Measurements from ENCODE around the gene EMC9.
"Not testable (repeated sequence)": the region's sequence is repeated elsewhere in the genome, so short reads cannot be mapped to it uniquely, and the experiment has no call there.

Gene EMC9

GRCh38 chr14:24106672-24107271 is 34.6 kb downstream of the EMC9 start:
- DNase-seq, result no peak

GRCh38 chr14:24105609-24106239 is 35.7 kb downstream of the EMC9 start:
- DNase-seq, result not testable (repeated sequence)

GRCh38 chr14:24103451-24103850 is 37.9 kb downstream of the EMC9 start:
- no peak for DNase-seq

- DNase-seq, result no peak
These were observed 38.9 kb downstream of the EMC9 start for GRCh38 chr14:24102357-24103048.

- no peak for DNase-seq
These were observed 40.4 kb downstream of the EMC9 start for GRCh38 chr14:24100982-24101494.

GRCh38 chr14:24100197-24100981 is 41.0 kb downstream of the EMC9 start:
- DNase-seq, result no peak

DNA sequence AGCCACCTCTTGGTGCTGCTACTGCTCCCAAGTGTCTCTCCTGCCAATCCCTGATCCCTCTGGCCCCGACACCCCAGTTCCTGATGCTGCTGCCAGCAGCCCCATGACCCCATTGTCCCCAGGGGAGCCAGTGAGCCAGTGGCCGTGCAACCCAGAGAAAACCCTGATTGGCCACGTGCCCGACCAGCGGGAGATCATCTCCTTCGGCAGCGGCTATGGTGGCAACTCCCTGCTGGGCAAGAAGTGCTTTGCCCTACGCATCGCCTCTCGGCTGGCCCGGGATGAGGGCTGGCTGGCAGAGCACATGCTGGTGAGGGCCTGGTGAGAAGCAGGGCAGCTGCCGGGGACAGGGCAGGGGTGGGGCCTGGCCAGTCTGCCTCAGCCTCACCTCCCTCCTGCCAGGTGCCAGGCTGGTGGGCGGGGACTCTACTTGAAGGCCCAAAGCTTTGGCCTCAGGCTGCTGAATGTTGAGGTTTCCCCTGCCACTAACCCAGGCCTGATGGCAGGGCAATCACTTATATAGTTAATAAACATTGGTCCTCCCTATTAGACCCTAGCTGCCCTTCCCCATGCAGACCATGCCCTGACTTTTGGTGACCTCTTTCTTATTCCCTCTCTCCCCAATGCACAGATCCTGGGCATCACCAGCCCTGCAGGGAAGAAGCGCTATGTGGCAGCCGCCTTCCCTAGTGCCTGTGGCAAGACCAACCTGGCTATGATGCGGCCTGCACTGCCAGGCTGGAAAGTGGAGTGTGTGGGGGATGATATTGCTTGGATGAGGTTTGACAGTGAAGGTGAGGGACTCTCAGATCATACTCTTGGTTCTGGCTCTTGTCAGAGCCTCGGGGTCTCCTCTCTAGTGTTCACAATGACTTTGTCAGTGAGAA is 42.2 kb downstream of the EMC9 start:
- DNase-seq, result no peak

GRCh38 chr14:24098229-24098926 is 43.0 kb downstream of the EMC9 start:
- no peak for DNase-seq

GRCh38 chr14:24096545-24097181 is 44.7 kb downstream of the EMC9 start:
- DNase-seq, result no peak

GRCh38 chr14:24095271-24096068 is 45.9 kb downstream of the EMC9 start:
- peak; percentile 67 to 71 for DNase-seq

GRCh38 chr14:24094841-24095270 is 46.5 kb downstream of the EMC9 start:
- DNase-seq, result no peak

- peak; percentile 89 to 94 for DNase-seq
These were observed 47.2 kb downstream of the EMC9 start, which contains the start of gene PCK2 for GRCh38 chr14:24093901-24094840. Gene PCK2, plus strand, starts transcription at chr14:24094311. Its CDS starts 95 bp downstream, at chr14:24094406.

- no peak for DNase-seq
These were observed 48.0 kb downstream of the EMC9 start for GRCh38 chr14:24093207-24093900.

DNA sequence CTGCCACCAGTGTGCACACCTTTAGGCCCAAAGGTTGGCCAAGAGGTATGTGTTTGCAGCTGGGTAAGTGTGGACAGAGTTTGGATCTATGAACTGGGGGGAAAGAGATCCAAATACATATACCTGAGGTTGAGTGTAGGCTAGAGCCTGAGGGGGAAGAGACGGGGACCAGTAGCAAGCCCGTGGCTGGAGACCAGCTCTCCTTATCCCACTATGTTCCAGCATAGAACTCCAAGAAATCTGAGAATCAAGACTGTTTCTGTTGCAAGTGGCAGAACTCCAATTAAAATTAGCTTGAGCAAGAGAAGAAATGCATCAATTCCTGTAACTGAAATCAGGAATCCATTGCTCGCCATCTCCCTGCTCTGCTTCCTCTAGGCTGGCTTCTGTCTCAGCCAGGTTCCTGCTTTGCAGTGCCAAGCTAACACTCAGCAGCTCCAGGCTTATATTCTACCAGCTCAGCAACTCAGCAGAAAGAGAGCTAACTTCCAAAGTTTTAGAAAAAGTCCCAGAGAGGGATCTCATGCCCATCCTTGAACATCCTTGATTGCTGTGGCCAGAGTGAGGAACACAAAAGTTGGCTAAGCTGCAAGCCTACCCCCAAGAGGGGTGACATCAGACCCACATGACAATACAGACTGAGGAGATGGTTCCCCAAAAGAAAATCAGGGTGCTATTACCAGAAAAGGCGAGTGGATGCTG is 48.7 kb downstream of the EMC9 start:
- DNase-seq, result no peak

GRCh38 chr14:24092110-24092504 is 49.3 kb downstream of the EMC9 start:
- no peak for DNase-seq

GRCh38 chr14:24089890-24090289 is 51.5 kb downstream of the EMC9 start:
- no peak for DNase-seq
